ENCODE measurements around the gene C1orf21. TPM values are rescaled to one million over a fixed set of nuclear protein-coding genes. Genes with fewer than 3 reads are reported as not detected.

Gene C1orf21
- total and polyA plus RNA-seq, 2 of the 4 experiments (the other 2 are of a cell fraction), result 6.4 to 9.9 TPM

GRCh38 chr1:184429335-184429734 is 42.5 kb downstream of the C1orf21 start:
- no peak overlapping the region for H4K91ac ChIP-seq (ENCODE audit: insufficient read depth, low read depth, low read length)
- no peaks in the 10 kb centered on the region for H4K20me1 ChIP-seq (ENCODE audit: insufficient read depth, low read length)
- H3K27me3 ChIP-seq (ENCODE audit: control insufficient read depth, insufficient read depth, low read length), result no peaks in the 10 kb centered on the region
- CTCF ChIA-PET, result no interaction called here
- H3K36me3 ChIP-seq (ENCODE audit: control insufficient read depth, insufficient read depth, low read length), result no peaks in the 10 kb centered on the region
- H3K4me3 ChIP-seq (ENCODE audit: insufficient read depth, low read depth, low read length), result no peak overlapping the region
- no peak overlapping the region for H2AK5ac ChIP-seq (ENCODE audit: low read depth, low read length)
- H3K27ac ChIP-seq (ENCODE audit: insufficient read depth, low read length), result no peak overlapping the region
- no peak overlapping the region for H3K56ac ChIP-seq (ENCODE audit: extremely low read depth, insufficient read depth, low read length)
- ATAC-seq (ENCODE audit: low read depth) (no peak), DNase-seq (no peak)
- intact Hi-C loops (cut with micrococcal nuclease) (no loop called here), in situ Hi-C loops (cut with MboI; ENCODE audit: low sequenced_read_pairs) (no loop called here), dilution Hi-C loops (cut with HindIII; ENCODE audit: low sequenced_read_pairs, unreplicated experiment) (no loop called here)
- H2BK15ac ChIP-seq (ENCODE audit: low read depth, low read length), result no peak overlapping the region
- H2AK9ac ChIP-seq (replicated peaks; ENCODE audit: low read depth, low read length, poor library complexity), result no peak overlapping the region
- H3K9ac ChIP-seq (ENCODE audit: low read depth, low read length), result no peak overlapping the region
- 60% methylated on average over 1 of the region's 3 CpGs; no CpG with 5 or more reads in 1 of the 2 experiments for WGBS, 2 experiments (ENCODE audit: extremely low coverage in 2 of 2, insufficient read length in 1 of 2)
- H2BK5ac ChIP-seq (ENCODE audit: low read depth, low read length, poor library complexity, severe bottlenecking), result no peak overlapping the region
- H2BK20ac ChIP-seq (ENCODE audit: low read depth, low read length), result no peak overlapping the region
- H3K4ac ChIP-seq (ENCODE audit: low read depth, low read length), result no peak overlapping the region
- peaks cover 0 to 10% of the 10 kb centered on the region in 2 experiments; a peak in 2 of 4 replicates for H3K79me1 ChIP-seq (ENCODE audit: low read depth in 1 of 2, low read length in 2 of 2)
- no peak overlapping the region for H3K4me2 ChIP-seq (ENCODE audit: low read depth, low read length)
- POLR2A ChIA-PET (ENCODE audit: unreplicated experiment), result no interaction called here
- H4K5ac ChIP-seq (ENCODE audit: low read depth, low read length), result no peak overlapping the region
- no peak overlapping the region for H2BK120ac ChIP-seq (ENCODE audit: low read depth, low read length)
- H3K9me1 ChIP-seq (ENCODE audit: insufficient read depth, low read length), result no peaks in the 10 kb centered on the region
- no peak overlapping the region for H3K14ac ChIP-seq (replicated peaks; ENCODE audit: low read depth, low read length)
- TF ChIP-seq SMC3 (IDR thresholded peaks at IDR 0.05; ENCODE audit: low read depth, low read length), result no peak
- no peak for TF ChIP-seq ELK1 (IDR thresholded peaks at IDR 0.05; ENCODE audit: borderline replicate concordance, low read depth, low read length)
- no peak for TF ChIP-seq POLR2A (IDR thresholded peaks at IDR 0.05; ENCODE audit: low read depth, low read length)
- no peak for TF ChIP-seq CEBPB (IDR thresholded peaks at IDR 0.05; ENCODE audit: low read depth, low read length)
- TF ChIP-seq BHLHE40 (IDR thresholded peaks at IDR 0.05; ENCODE audit: low read depth, low read length), result no peak
- TF ChIP-seq NFE2L2 (IDR thresholded peaks at IDR 0.05; ENCODE audit: low read depth, low read length), result no peak
- no peak for TF ChIP-seq USF2 (IDR thresholded peaks at IDR 0.05; ENCODE audit: low read depth, low read length)
- TF ChIP-seq MAZ (IDR thresholded peaks at IDR 0.05; ENCODE audit: borderline replicate concordance, low read depth, low read length), result no peak
- no peak for TF ChIP-seq RCOR1 (IDR thresholded peaks at IDR 0.05; ENCODE audit: insufficient replicate concordance, low read length)
- no peak for TF ChIP-seq RAD21 (IDR thresholded peaks at IDR 0.05; ENCODE audit: low read length)
- no peak for TF ChIP-seq FOS (IDR thresholded peaks at IDR 0.05; ENCODE audit: low read depth, low read length)
- no peak for TF ChIP-seq MAFK (IDR thresholded peaks at IDR 0.05; ENCODE audit: low read depth, low read length)
- TF ChIP-seq CTCF (conservative IDR thresholded peaks at IDR 0.05; ENCODE audit: low read depth, low read length), result no peak
- TF ChIP-seq MXI1 (IDR thresholded peaks at IDR 0.05; ENCODE audit: borderline replicate concordance, low read depth, low read length), result no peak
- no peak for TF ChIP-seq CHD1 (IDR thresholded peaks at IDR 0.05; ENCODE audit: low read depth, low read length)
- H3K23ac ChIP-seq (ENCODE audit: low read depth, low read length), result no peak overlapping the region
- BruUV-seq (replicated peaks), result no TSS peak
- H3K4me1 ChIP-seq (ENCODE audit: control insufficient read depth, insufficient read depth, low read length), result no peaks in the 10 kb centered on the region
- no peak overlapping the region for H3K18ac ChIP-seq (ENCODE audit: low read depth, low read length)
- no peaks in the 10 kb centered on the region for H3K9me3 ChIP-seq (ENCODE audit: control insufficient read depth, insufficient read depth, low read length)
- H4K8ac ChIP-seq (ENCODE audit: low read depth in 2 of 2, low read length in 2 of 2), result no peak overlapping the region
- no peak overlapping the region for H2AFZ ChIP-seq (replicated peaks; ENCODE audit: low read length, poor library complexity)
